Upper lobe of left lung (tissue), 4 donors: Measurements from ENCODE around the gene LSM11.

Experiments used
- CTCF ChIP-seq, 6 experiments: fragments of 450-650 bp in 4 of 6; fragments of 200-600 bp in 2 of 6; sonication (generic) in 2 of 6; IDR thresholded peaks; one replicate each; pipeline ENCODE4 v1.5.1; 2016 to 2019; ENCODE audit warnings: antibody characterized with exemption in 6 of 6
- POLR2A ChIP-seq, 4 donors: fragments of 450-650 bp; IDR thresholded peaks; one replicate each; pipeline ENCODE4 v1.5.1; 2016 to 2017; ENCODE audit warnings: antibody characterized with exemption in 4 of 4, mild to moderate bottlenecking in 2 of 4

GRCh38 chr5:157740229-157740610 is 3.3 kb upstream of the LSM11 start:
- TF ChIP-seq CTCF (IDR thresholded peaks at IDR 0.05) (peak in 1 of 6 experiments; percentile 18), POLR2A (IDR thresholded peaks at IDR 0.05) (no peak)
